CD14-positive monocyte (primary cell): ENCODE results near the gene NTRK3. TPM values are rescaled to one million over a fixed set of nuclear protein-coding genes. Genes with fewer than 3 reads are reported as not detected.

Experiments
- DNase-seq, 3 donors: peaks; one replicate each; pipeline ENCODE4 v3.0.0-alpha.2; 2011 to 2022
- H2AFZ ChIP-seq: 2 replicates; pipeline ENCODE4 v1.6.0; 2012; ENCODE audit warnings: mild to moderate bottlenecking, low read depth, low read length, inconsistent platforms; ENCODE audit not compliant: insufficient read depth, poor library complexity, severe bottlenecking
- H3K27ac ChIP-seq, 2 donors: 1 replicate in 1 of 2; 2 replicates in 1 of 2; pipeline ENCODE4 v1.5.1; 2012 to 2013; ENCODE audit warnings: low read length in 2 of 2, control low read depth in 1 of 2, inconsistent platforms in 1 of 2, low read depth in 1 of 2, mild to moderate bottlenecking in 1 of 2
- H3K27me3 ChIP-seq, 2 donors: one replicate each; pipeline versions ENCODE4 v1.6.0 to v1.6.1; 2011 to 2013; ENCODE audit warnings: low read length in 2 of 2; ENCODE audit not compliant: control insufficient read depth in 2 of 2, insufficient read depth in 2 of 2
- H3K36me3 ChIP-seq, 2 donors: replicated peaks in 1 of 2; 1 replicate in 1 of 2; 2 replicates in 1 of 2; pipeline versions ENCODE4 v1.5.1 to v1.6.1; 2012 to 2013; ENCODE audit warnings: low read length in 2 of 2, control low read depth in 1 of 2, inconsistent platforms in 1 of 2, mild to moderate bottlenecking in 1 of 2; ENCODE audit not compliant: insufficient read depth in 2 of 2, control insufficient read depth in 1 of 2
- H3K4me1 ChIP-seq, 2 donors: 1 replicate in 1 of 2; 2 replicates in 1 of 2; pipeline versions ENCODE4 v1.5.1 to v1.6.1; 2012 to 2013; ENCODE audit warnings: low read length in 2 of 2, control low read depth in 1 of 2, inconsistent platforms in 1 of 2, mild to moderate bottlenecking in 1 of 2, moderate library complexity in 1 of 2; ENCODE audit not compliant: insufficient read depth in 2 of 2, control insufficient read depth in 1 of 2
- H3K4me2 ChIP-seq: replicated peaks from 2 replicates; pipeline ENCODE3; 2012; ENCODE audit warnings: low read length, moderate library complexity, mild to moderate bottlenecking; ENCODE audit not compliant: poor library complexity, severe bottlenecking; ENCODE audit errors: extremely low read depth
- H3K4me3 ChIP-seq, 3 experiments: fragments of 200-600 bp in 1 of 3; sonication (generic) in 1 of 3; replicated peaks in 1 of 3; 1 replicate in 2 of 3; 2 replicates in 1 of 3; pipeline ENCODE4 v1.5.1; 2011 to 2013; ENCODE audit warnings: low read length in 3 of 3, mild to moderate bottlenecking in 3 of 3, control low read depth in 2 of 3, low read depth in 2 of 3, inconsistent platforms in 1 of 3, moderate library complexity in 1 of 3
- H3K79me2 ChIP-seq: 2 replicates; pipeline ENCODE4 v1.6.0; 2012; ENCODE audit warnings: mild to moderate bottlenecking, control low read depth, inconsistent platforms, low read length, moderate library complexity; ENCODE audit not compliant: insufficient read depth
- H3K9ac ChIP-seq: 2 replicates; pipeline ENCODE4 v1.6.0; 2017; ENCODE audit warnings: low read length, mild to moderate bottlenecking; ENCODE audit not compliant: insufficient read depth, poor library complexity, severe bottlenecking
- H3K9me3 ChIP-seq, 2 donors: replicated peaks in 1 of 2; 1 replicate in 1 of 2; 2 replicates in 1 of 2; pipeline versions ENCODE4 v1.5.1 to v1.6.1; 2012 to 2013; ENCODE audit warnings: low read length in 2 of 2, control low read depth in 1 of 2; ENCODE audit not compliant: control insufficient read depth in 1 of 2, insufficient read depth in 1 of 2
- H4K20me1 ChIP-seq: 2 replicates; pipeline ENCODE4 v1.6.0; 2012; ENCODE audit warnings: mild to moderate bottlenecking, low read length, control low read depth, moderate library complexity; ENCODE audit not compliant: insufficient read depth
- H3K27ac Mint-ChIP-seq, 7 donors: one replicate each; pipeline ENCODE4 v1.8.0; 2020; ENCODE audit warnings: mild to moderate bottlenecking in 7 of 7, mixed read lengths in 7 of 7, moderate library complexity in 6 of 7, inconsistent platforms in 2 of 7
- H3K27me3 Mint-ChIP-seq, 3 donors: one replicate each; pipeline ENCODE4 v1.8.0; 2021 to 2022; ENCODE audit warnings: low read depth in 3 of 3, mild to moderate bottlenecking in 3 of 3, mixed read lengths in 3 of 3, moderate library complexity in 3 of 3, inconsistent platforms in 1 of 3
- H3K36me3 Mint-ChIP-seq, 2 donors: one replicate each; pipeline ENCODE4 v1.8.0; 2020; ENCODE audit warnings: mixed read lengths in 2 of 2, inconsistent platforms in 1 of 2, mild to moderate bottlenecking in 1 of 2
- H3K4me1 Mint-ChIP-seq: one replicate; pipeline ENCODE4 v1.8.0; 2020; ENCODE audit warnings: mild to moderate bottlenecking, mixed read lengths
- H3K4me3 Mint-ChIP-seq, 2 donors: one replicate each; pipeline ENCODE4 v1.8.0; 2020; ENCODE audit warnings: mild to moderate bottlenecking in 2 of 2, mixed read lengths in 2 of 2, moderate library complexity in 1 of 2
- H3K9me3 Mint-ChIP-seq, 7 donors: one replicate each; pipeline ENCODE4 v1.8.0; 2020 to 2022; ENCODE audit warnings: mixed read lengths in 7 of 7, mild to moderate bottlenecking in 6 of 7, moderate library complexity in 6 of 7, inconsistent platforms in 2 of 7
- WGBS: methylation state at CpG from one replicate; pipeline ENCODE4 v1.1.5; 2013; ENCODE audit warnings: missing lambda C conversion rate; ENCODE audit not compliant: insufficient coverage; 5-methylcytosine and 5-hydroxymethylcytosine counted together
- intact Hi-C, 2 donors: fragments of 100-400 bp; cut with micrococcal nuclease; formaldehyde crosslinking; loops; one replicate each; pipeline versions ENCODE4 v1.15.0 to v1.15.1; 2023
- polyA plus RNA-seq, 3 donors: library from polyadenylated mRNA; depleted of rRNA in 1 of 3; unstranded in 2 of 3; stranded (reverse) in 1 of 3; fragments of 300-500 nt in 2 of 3; fragments of >200 nt in 1 of 3; fragmentation: Illumina TruSeq in 2 of 3; gene quantifications; 1 replicate in 2 of 3; 2 replicates in 1 of 3; pipeline ENCODE4 v1.2.3, GENCODE V29; 2012 to 2021
- TF ChIP-seq, protein P1 (sequence below): fragments of 200-600 bp; IDR thresholded peaks from one replicate; pipeline ENCODE4 v1.8.0; 2022; ENCODE audit warnings: antibody characterized with exemption, mild to moderate bottlenecking

NTRK3 gene
- polyA plus RNA-seq, 3 donors: not detected

DNA sequence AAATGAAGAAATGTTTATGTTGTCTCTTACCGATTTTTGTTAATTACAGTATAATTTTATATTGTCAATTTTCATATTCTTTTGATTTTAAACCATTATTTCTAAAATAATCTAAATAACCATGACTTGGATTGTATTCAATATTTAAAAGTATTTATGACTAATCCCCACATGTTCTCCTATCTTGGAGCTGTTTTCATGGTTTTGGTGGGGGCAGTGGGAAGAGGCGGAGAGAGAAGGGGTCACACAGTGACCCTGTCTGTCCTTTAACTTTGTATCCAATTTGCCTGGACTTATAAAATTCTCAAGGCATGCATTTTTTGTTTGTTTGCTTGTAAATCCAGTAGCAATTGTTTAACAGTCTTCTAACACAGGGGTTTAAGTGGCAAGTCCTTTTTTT lies 407.4 kb downstream of the NTRK3 start:
- Mint-ChIP-seq H3K4me3 (no peak overlapping the region), H3K27me3 (peaks cover 0 to 2% (median 0%) of the 10 kb centered on the region in 3 donors), H3K36me3 (no peaks in the 10 kb centered on the region), H3K4me1 (no peaks in the 10 kb centered on the region), H3K27ac (no peak overlapping the region), H3K9me3 (peaks cover 0 to 12% (median 1%) of the 10 kb centered on the region in 7 donors)
- no peak overlapping the region for H2AFZ ChIP-seq
- H3K79me2 ChIP-seq: no peaks in the 10 kb centered on the region
- H4K20me1 ChIP-seq: no peaks in the 10 kb centered on the region
- H3K27ac ChIP-seq: no peak overlapping the region
- no peak overlapping the region for H3K4me3 ChIP-seq
- DNase-seq: no peak
- no peaks in the 10 kb centered on the region for H3K9me3 ChIP-seq
- H3K36me3 ChIP-seq: no peaks in the 10 kb centered on the region
- TF ChIP-seq, protein P1, sequence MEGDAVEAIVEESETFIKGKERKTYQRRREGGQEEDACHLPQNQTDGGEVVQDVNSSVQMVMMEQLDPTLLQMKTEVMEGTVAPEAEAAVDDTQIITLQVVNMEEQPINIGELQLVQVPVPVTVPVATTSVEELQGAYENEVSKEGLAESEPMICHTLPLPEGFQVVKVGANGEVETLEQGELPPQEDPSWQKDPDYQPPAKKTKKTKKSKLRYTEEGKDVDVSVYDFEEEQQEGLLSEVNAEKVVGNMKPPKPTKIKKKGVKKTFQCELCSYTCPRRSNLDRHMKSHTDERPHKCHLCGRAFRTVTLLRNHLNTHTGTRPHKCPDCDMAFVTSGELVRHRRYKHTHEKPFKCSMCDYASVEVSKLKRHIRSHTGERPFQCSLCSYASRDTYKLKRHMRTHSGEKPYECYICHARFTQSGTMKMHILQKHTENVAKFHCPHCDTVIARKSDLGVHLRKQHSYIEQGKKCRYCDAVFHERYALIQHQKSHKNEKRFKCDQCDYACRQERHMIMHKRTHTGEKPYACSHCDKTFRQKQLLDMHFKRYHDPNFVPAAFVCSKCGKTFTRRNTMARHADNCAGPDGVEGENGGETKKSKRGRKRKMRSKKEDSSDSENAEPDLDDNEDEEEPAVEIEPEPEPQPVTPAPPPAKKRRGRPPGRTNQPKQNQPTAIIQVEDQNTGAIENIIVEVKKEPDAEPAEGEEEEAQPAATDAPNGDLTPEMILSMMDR: no peak
- no peak overlapping the region for H3K9ac ChIP-seq
- no peaks in the 10 kb centered on the region for H3K4me1 ChIP-seq
- H3K4me2 ChIP-seq: no peak overlapping the region
- no CpG with 5 or more reads among the region's 2 CpGs for WGBS
- H3K27me3 ChIP-seq: no peaks in the 10 kb centered on the region
- intact Hi-C loops: no loop called here

DNA sequence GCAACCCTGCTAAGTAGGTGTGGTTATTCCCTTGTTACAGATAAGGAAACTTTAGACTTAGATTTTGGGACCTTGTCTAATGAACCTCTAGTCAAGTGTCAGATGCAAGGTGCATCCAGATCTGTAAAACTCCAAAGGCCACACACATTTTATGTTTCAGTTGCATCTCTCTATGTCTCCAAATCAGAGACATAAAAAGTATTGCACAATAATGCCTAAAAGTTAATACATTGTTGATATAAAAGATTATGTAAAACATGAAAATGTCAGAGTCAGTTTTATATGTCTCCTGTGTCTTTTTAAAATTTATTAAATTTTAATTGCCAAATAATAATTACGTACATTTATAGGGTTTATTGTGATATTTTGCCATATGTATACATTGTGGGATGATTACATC lies 408.5 kb downstream of the NTRK3 start:
- H3K27me3 Mint-ChIP-seq: peaks cover 0 to 2% (median 0%) of the 10 kb centered on the region in 3 donors
- H3K27ac ChIP-seq: no peak overlapping the region
- no peak overlapping the region for H2AFZ ChIP-seq
- intact Hi-C loops: no loop called here
- no peaks in the 10 kb centered on the region for H3K27me3 ChIP-seq
- H3K4me3 ChIP-seq: no peak overlapping the region
- no peaks in the 10 kb centered on the region for H3K4me1 ChIP-seq
- H3K36me3 ChIP-seq: no peaks in the 10 kb centered on the region
- H3K27ac Mint-ChIP-seq: no peak overlapping the region
- no peaks in the 10 kb centered on the region for H3K4me1 Mint-ChIP-seq
- no peak overlapping the region for H3K4me2 ChIP-seq
- H4K20me1 ChIP-seq: no peaks in the 10 kb centered on the region
- no peak overlapping the region for H3K9ac ChIP-seq
- DNase-seq: no peak
- peaks cover 0 to 17% (median 3%) of the 10 kb centered on the region in 7 donors for H3K9me3 Mint-ChIP-seq
- TF ChIP-seq, protein P1: no peak
- H3K36me3 Mint-ChIP-seq: no peaks in the 10 kb centered on the region
- no peak overlapping the region for H3K4me3 Mint-ChIP-seq
- peaks cover 0 to 5% of the 10 kb centered on the region in 2 donors for H3K9me3 ChIP-seq
- no peaks in the 10 kb centered on the region for H3K79me2 ChIP-seq
- no CpG with 5 or more reads among the region's 1 CpG for WGBS
